HCT116 (cell line): ENCODE results near the gene GJB4. TPM values are rescaled to one million over a fixed set of nuclear protein-coding genes. Genes with fewer than 3 reads are reported as not detected.

ENCODE experiments used
- ATAC-seq: fragments of 200-7000 bp; cut with Tn5 transposase; 2 replicates; pipeline ENCODE4 v1.9.1; 2020; ENCODE audit warnings: mild to moderate bottlenecking, moderate library complexity
- BruUV-seq: library from RNA; stranded (reverse); fragments of 400-500 nt; replicated peaks from 2 replicates; lab custom pipeline; 2021; lab: Mats Ljungman, UMichigan
- CTCF ChIA-PET: fragments of 300-600 bp; sonication (Branson Sonifier 250); formaldehyde crosslinking; loops from one replicate; lab custom pipeline; 2021; ENCODE audit warnings: antibody characterized with exemption; lab: Charles Lee
- POLR2A ChIA-PET: fragments of 300-600, 350-600 bp; sonication (Branson Sonifier 250); formaldehyde crosslinking; loops from one replicate; lab custom pipeline; 2021; ENCODE audit warnings: antibody characterized with exemption; lab: Charles Lee
- RAD21 ChIA-PET, 2 experiments: fragments of 300-600 bp; sonication (Branson Sonifier 250); formaldehyde crosslinking; loops; one replicate each; lab custom pipeline; 2023; ENCODE audit warnings: low total read pairs in 2 of 2; ENCODE audit not compliant: uncharacterized antibody in 2 of 2, unreplicated experiment in 2 of 2, low non-redundant PET in 1 of 2; lab: Charles Lee
- DNase-seq: peaks from one replicate; pipeline ENCODE4 v3.0.0-alpha.2; 2010; ENCODE audit warnings: low read depth, low spot score
- H2AFZ ChIP-seq: fragments of 200-600 bp; shearing (Covaris generic), sonication (generic); 2 replicates; pipeline ENCODE4 v1.6.1; 2017; ENCODE audit warnings: low read depth, mixed run types, mixed read lengths, antibody characterized with exemption, low read length; ENCODE audit not compliant: poor library complexity, severe bottlenecking
- H3K27ac ChIP-seq: 2 replicates; pipeline ENCODE4 v1.5.1; 2012; ENCODE audit warnings: low read depth, low read length
- H3K27me3 ChIP-seq: fragments of 200-600 bp; sonication (generic); 2 replicates; pipeline ENCODE4 v1.6.1; 2016; ENCODE audit warnings: mixed run types, low read length, mixed read lengths; ENCODE audit not compliant: insufficient read depth
- H3K36me3 ChIP-seq, 2 experiments: fragments of 200-500 bp in 1 of 2; fragments of 200-600 bp in 1 of 2; sonication (Bioruptor generic) in 1 of 2; sonication (generic) in 1 of 2; 2 replicates each; pipeline versions ENCODE4 v1.5.1 to v1.6.1; 2014 to 2016; ENCODE audit warnings: low read length in 2 of 2, inconsistent platforms in 1 of 2, mixed read lengths in 1 of 2, mixed run types in 1 of 2; ENCODE audit not compliant: insufficient read depth in 2 of 2, control insufficient read depth in 1 of 2
- H3K4me1 ChIP-seq, 2 experiments: fragments of 200-600 bp in 1 of 2; sonication (generic) in 1 of 2; 2 replicates each; pipeline versions ENCODE4 v1.5.1 to v1.6.1; 2012 to 2017; ENCODE audit warnings: low read length in 2 of 2, inconsistent platforms in 1 of 2, mild to moderate bottlenecking in 1 of 2, mixed read lengths in 1 of 2, mixed run types in 1 of 2, moderate library complexity in 1 of 2; ENCODE audit not compliant: insufficient read depth in 2 of 2, control insufficient read depth in 1 of 2
- H3K4me2 ChIP-seq: fragments of 200-600 bp; sonication (generic); 2 replicates; pipeline ENCODE4 v1.6.1; 2017; ENCODE audit warnings: mixed run types, low read length, mixed read lengths
- H3K4me3 ChIP-seq, 2 experiments: fragments of 200-600 bp in 1 of 2; sonication (generic) in 1 of 2; replicated peaks in 1 of 2; 2 replicates each; pipeline ENCODE4 v1.5.1; 2011 to 2016; ENCODE audit warnings: low read length in 2 of 2, control low read depth in 1 of 2, low read depth in 1 of 2, mild to moderate bottlenecking in 1 of 2, mixed read lengths in 1 of 2, mixed run types in 1 of 2
- H3K79me2 ChIP-seq: fragments of 200-600 bp; sonication (generic); 2 replicates; pipeline ENCODE4 v1.6.1; 2017; ENCODE audit warnings: mild to moderate bottlenecking, mixed run types, low read length, moderate library complexity, mixed read lengths; ENCODE audit not compliant: insufficient read depth
- H3K9ac ChIP-seq: fragments of 200-600 bp; sonication (generic); 2 replicates; pipeline ENCODE4 v1.6.1; 2016; ENCODE audit warnings: low read length, mixed read lengths
- H3K9me2 ChIP-seq: fragments of 200-600 bp; sonication (generic), shearing (Covaris generic); 2 replicates; pipeline ENCODE4 v1.6.1; 2017; ENCODE audit warnings: mixed run types, mild to moderate bottlenecking, moderate library complexity; ENCODE audit not compliant: insufficient read depth
- H3K9me3 ChIP-seq, 2 experiments: fragments of 200-500 bp in 1 of 2; fragments of 200-600 bp in 1 of 2; sonication (Bioruptor generic) in 1 of 2; sonication (generic) in 1 of 2; 2 replicates each; pipeline ENCODE4 v1.6.1; 2014 to 2017; ENCODE audit warnings: low read length in 2 of 2, mixed read lengths in 2 of 2, inconsistent platforms in 1 of 2, low read depth in 1 of 2, mild to moderate bottlenecking in 1 of 2, mixed run types in 1 of 2, moderate library complexity in 1 of 2; ENCODE audit not compliant: control insufficient read depth in 1 of 2, insufficient read depth in 1 of 2
- H4K20me1 ChIP-seq: fragments of 200-600 bp; sonication (generic), shearing (Covaris generic); 2 replicates; pipeline ENCODE4 v1.6.1; 2017; ENCODE audit warnings: mixed run types, mild to moderate bottlenecking, moderate library complexity; ENCODE audit not compliant: insufficient read depth
- CBX3 ChIP-seq: IDR thresholded peaks from 2 replicates; pipeline ENCODE4 v1.6.1; 2012; ENCODE audit warnings: low read depth
- CEBPB ChIP-seq: IDR thresholded peaks from 2 replicates; pipeline ENCODE4 v1.6.1; 2012; ENCODE audit warnings: low read depth
- EGR1 ChIP-seq: IDR thresholded peaks from 2 replicates; pipeline ENCODE4 v1.6.1; 2012; ENCODE audit warnings: low read depth
- ELF1 ChIP-seq: IDR thresholded peaks from 2 replicates; pipeline ENCODE4 v1.6.1; 2012; ENCODE audit warnings: low read depth, borderline replicate concordance
- EZH2 ChIP-seq: fragments of 200-600 bp; sonication (generic); IDR thresholded peaks from 2 replicates; pipeline ENCODE4 v1.6.1; 2017; ENCODE audit warnings: antibody characterized with exemption, mixed run types
- JUND ChIP-seq: IDR thresholded peaks from 2 replicates; pipeline ENCODE4 v1.6.1; 2012
- POLR2AphosphoS5 ChIP-seq: IDR thresholded peaks from 2 replicates; pipeline ENCODE4 v1.6.1; 2011; ENCODE audit warnings: mild to moderate bottlenecking, low read depth, low read length, moderate library complexity
- RAD21 ChIP-seq: IDR thresholded peaks from 2 replicates; pipeline ENCODE4 v1.6.1; 2012; ENCODE audit warnings: low read depth, mild to moderate bottlenecking
- TCF7L2 ChIP-seq: IDR thresholded peaks from 2 replicates; pipeline ENCODE4 v1.7.0; 2011; ENCODE audit warnings: borderline replicate concordance, inconsistent platforms; ENCODE audit not compliant: insufficient read depth, insufficient read length; ENCODE audit errors: extremely low read depth
- intact Hi-C: fragments of 100-400 bp; cut with micrococcal nuclease; formaldehyde crosslinking; loops from 2 replicates; pipeline ENCODE4 v1.10.0; 2022
- total RNA-seq: library from RNA; stranded (reverse); gene quantifications from one replicate; pipeline ENCODE4 v1.2.1, GENCODE V29; 2021; ENCODE audit not compliant: unreplicated experiment
- TF ChIP-seq, protein P1 (sequence below): IDR thresholded peaks from 2 replicates; pipeline ENCODE4 v1.6.1; 2012; ENCODE audit warnings: low read depth

The GJB4 gene
- total RNA-seq, 1 experiment from 2014 or later: 2.0 TPM

DNA sequence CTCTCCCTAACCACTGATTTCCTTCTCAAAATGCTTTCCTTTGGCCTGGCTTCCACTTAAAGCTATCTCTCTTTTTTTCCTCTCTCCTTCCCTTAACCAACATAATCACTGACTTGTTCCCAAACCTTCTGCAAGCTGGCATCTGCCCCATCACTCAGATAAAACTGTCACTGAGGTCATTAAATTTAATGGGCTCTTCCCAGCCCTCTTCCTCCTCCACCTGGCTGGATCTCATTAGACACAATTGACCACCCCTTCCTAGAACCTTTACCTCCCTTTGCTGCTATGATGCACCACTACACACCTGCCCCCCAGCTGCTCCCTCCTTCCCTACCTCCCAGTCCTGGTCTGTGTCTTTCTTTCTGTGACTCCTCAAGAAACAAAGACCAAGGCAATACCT is 48.7 kb upstream of the GJB4 start:
- H3K4me3 ChIP-seq: no peak overlapping the region
- BruUV-seq: no TSS peak
- H3K79me2 ChIP-seq: no peaks in the 10 kb centered on the region
- no peak for DNase-seq
- CTCF ChIA-PET: no interaction called here
- H3K4me2 ChIP-seq: no peak overlapping the region
- H3K9ac ChIP-seq: no peak overlapping the region
- RAD21 ChIA-PET: no interaction called here
- TF ChIP-seq TCF7L2: no peak
- TF ChIP-seq EGR1: no peak
- no peak for TF ChIP-seq POLR2AphosphoS5
- TF ChIP-seq JUND: no peak
- TF ChIP-seq CEBPB: no peak
- TF ChIP-seq ELF1: no peak
- TF ChIP-seq RAD21: no peak
- TF ChIP-seq, protein P1, sequence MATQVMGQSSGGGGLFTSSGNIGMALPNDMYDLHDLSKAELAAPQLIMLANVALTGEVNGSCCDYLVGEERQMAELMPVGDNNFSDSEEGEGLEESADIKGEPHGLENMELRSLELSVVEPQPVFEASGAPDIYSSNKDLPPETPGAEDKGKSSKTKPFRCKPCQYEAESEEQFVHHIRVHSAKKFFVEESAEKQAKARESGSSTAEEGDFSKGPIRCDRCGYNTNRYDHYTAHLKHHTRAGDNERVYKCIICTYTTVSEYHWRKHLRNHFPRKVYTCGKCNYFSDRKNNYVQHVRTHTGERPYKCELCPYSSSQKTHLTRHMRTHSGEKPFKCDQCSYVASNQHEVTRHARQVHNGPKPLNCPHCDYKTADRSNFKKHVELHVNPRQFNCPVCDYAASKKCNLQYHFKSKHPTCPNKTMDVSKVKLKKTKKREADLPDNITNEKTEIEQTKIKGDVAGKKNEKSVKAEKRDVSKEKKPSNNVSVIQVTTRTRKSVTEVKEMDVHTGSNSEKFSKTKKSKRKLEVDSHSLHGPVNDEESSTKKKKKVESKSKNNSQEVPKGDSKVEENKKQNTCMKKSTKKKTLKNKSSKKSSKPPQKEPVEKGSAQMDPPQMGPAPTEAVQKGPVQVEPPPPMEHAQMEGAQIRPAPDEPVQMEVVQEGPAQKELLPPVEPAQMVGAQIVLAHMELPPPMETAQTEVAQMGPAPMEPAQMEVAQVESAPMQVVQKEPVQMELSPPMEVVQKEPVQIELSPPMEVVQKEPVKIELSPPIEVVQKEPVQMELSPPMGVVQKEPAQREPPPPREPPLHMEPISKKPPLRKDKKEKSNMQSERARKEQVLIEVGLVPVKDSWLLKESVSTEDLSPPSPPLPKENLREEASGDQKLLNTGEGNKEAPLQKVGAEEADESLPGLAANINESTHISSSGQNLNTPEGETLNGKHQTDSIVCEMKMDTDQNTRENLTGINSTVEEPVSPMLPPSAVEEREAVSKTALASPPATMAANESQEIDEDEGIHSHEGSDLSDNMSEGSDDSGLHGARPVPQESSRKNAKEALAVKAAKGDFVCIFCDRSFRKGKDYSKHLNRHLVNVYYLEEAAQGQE: no peak
- TF ChIP-seq EZH2: no peak
- TF ChIP-seq CBX3: no peak
- H3K9me3 ChIP-seq: no peaks in the 10 kb centered on the region
- no peak for ATAC-seq
- H3K27me3 ChIP-seq: peaks cover 15% of the 10 kb centered on the region
- no peaks in the 10 kb centered on the region for H3K9me2 ChIP-seq
- H3K27ac ChIP-seq: no peak overlapping the region
- POLR2A ChIA-PET: no interaction called here
- H4K20me1 ChIP-seq: no peaks in the 10 kb centered on the region
- H3K36me3 ChIP-seq: no peaks in the 10 kb centered on the region
- intact Hi-C loops: no loop called here
- H3K4me1 ChIP-seq: 0 out of 4 replicates have a peak, but pooled peaks cover 0 to 1% of the 10 kb centered on the region in 2 experiments
- peak overlapping the region; percentile 24 for H2AFZ ChIP-seq
